Measurements from ENCODE around the gene URI1.

DNA sequence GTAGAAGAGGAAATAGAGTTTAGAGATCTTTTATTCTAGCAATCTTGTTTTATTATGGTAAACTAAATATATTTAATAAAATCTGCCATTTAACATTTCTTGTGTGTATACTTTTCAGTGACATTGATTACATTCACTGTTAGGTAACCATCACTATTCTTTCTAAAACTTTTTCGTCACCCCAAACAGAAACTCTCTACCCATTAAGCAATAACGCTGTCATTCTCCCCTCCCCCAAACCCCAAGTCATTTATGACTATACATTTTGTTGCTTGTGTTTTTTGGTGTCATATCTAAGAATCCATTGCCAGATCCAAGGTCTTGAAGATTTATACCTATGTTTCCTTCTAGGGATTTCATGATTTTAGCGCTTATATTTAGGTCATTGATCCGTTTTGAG is 10.6 kb downstream of the URI1 start:
- TF ChIP-seq CTCF (optimal IDR thresholded peaks at IDR 0.05 in 1 of 3, IDR thresholded peaks at IDR 0.05 in 1 of 3, conservative IDR thresholded peaks at IDR 0.05 in 1 of 3; ENCODE audit: extremely low read depth in 1 of 3, insufficient read depth in 2 of 3, low read length in 3 of 3) (no peak), EZH2 (IDR thresholded peaks at IDR 0.05; ENCODE audit: low read length) (no peak)

Data from keratinocyte (primary cell).